ACC112 (cell line): ENCODE measurements around the gene ARNT2.

Source experiments
- H2AFZ ChIP-seq: fragments of 200-600 bp; sonication (generic); one replicate; pipeline ENCODE4 v1.6.0; 2017; ENCODE audit warnings: antibody characterized with exemption, low read length; ENCODE audit not compliant: unreplicated experiment
- H3K27ac ChIP-seq: fragments of 200-600 bp; sonication (generic); 2 replicates; pipeline ENCODE4 v1.5.1; 2014; ENCODE audit warnings: low read depth, mild to moderate bottlenecking, antibody characterized with exemption, low read length, moderate library complexity
- H3K27me3 ChIP-seq: fragments of 200-600 bp; sonication (generic); 2 replicates; pipeline ENCODE4 v1.6.1; 2014; ENCODE audit warnings: mild to moderate bottlenecking, antibody characterized with exemption, low read length, moderate library complexity, mixed read lengths; ENCODE audit not compliant: insufficient read depth
- H3K36me3 ChIP-seq: fragments of 200-600 bp; sonication (generic); 2 replicates; pipeline ENCODE4 v1.6.1; 2016; ENCODE audit warnings: mild to moderate bottlenecking, antibody characterized with exemption, low read length, moderate library complexity, mixed read lengths; ENCODE audit not compliant: insufficient read depth
- H3K4me1 ChIP-seq: fragments of 200-600 bp; sonication (generic); one replicate; pipeline ENCODE4 v1.6.1; 2016; ENCODE audit warnings: low read length, mixed read lengths; ENCODE audit not compliant: insufficient read depth, unreplicated experiment, control insufficient read depth
- H3K4me3 ChIP-seq: fragments of 200-600 bp; sonication (generic); 2 replicates; pipeline ENCODE4 v1.5.1; 2014; ENCODE audit warnings: mild to moderate bottlenecking, low read depth, low read length
- H3K79me2 ChIP-seq: fragments of 200-600 bp; sonication (generic); one replicate; pipeline ENCODE4 v1.6.0; 2016; ENCODE audit warnings: low read length; ENCODE audit not compliant: control insufficient read depth, unreplicated experiment, insufficient read depth

The ARNT2 gene

DNA sequence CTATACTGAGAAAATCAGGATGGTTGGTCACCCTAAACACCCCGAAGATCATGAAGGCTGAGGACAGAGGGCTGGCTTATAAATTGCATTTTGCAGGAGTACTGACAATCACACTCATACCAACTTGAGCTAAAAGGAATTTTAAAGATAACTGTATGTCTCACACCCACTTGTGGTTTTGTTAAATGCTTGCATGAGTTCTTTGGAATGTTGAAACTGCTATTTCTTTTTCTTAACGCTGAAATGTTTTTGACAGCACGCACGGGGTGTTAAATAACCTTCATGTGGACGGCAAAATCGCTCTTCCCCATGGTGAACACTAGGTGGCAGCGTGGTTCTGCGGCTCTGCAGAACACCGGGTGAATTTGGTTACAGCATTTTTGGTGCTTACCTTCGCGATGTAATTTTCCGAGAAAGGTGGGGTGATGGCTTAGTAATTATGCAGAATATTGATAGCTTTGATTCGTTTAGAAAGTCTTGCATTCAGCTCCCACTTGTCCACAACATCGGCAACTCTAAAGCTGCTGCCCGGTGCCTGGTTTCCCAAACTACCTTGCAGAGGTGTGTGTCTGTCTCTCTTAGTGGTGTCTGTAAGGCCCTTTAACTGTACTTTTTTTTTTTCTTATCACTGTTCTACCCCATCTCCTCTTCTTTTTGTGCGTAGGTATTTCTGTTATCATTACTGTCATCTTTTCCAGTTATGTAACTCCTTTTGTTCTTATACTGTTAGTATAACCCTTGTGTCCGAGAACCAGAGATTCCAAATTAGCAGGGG lies 51.7 kb downstream of the ARNT2 start:
- Histone ChIP-seq H3K4me3 (peak overlapping the region; percentile 38), H3K27me3 (0 out of 2 replicates have a peak, but pooled peaks cover 3% of the 10 kb centered on the region), H3K36me3 (no peaks in the 10 kb centered on the region), H2AFZ (peak overlapping the region; percentile 42), H3K27ac (peak overlapping the region; percentile 31; the same call in 1 of the 2 replicates), H3K4me1 (peaks cover 20% of the 10 kb centered on the region), H3K79me2 (no peaks in the 10 kb centered on the region)

DNA sequence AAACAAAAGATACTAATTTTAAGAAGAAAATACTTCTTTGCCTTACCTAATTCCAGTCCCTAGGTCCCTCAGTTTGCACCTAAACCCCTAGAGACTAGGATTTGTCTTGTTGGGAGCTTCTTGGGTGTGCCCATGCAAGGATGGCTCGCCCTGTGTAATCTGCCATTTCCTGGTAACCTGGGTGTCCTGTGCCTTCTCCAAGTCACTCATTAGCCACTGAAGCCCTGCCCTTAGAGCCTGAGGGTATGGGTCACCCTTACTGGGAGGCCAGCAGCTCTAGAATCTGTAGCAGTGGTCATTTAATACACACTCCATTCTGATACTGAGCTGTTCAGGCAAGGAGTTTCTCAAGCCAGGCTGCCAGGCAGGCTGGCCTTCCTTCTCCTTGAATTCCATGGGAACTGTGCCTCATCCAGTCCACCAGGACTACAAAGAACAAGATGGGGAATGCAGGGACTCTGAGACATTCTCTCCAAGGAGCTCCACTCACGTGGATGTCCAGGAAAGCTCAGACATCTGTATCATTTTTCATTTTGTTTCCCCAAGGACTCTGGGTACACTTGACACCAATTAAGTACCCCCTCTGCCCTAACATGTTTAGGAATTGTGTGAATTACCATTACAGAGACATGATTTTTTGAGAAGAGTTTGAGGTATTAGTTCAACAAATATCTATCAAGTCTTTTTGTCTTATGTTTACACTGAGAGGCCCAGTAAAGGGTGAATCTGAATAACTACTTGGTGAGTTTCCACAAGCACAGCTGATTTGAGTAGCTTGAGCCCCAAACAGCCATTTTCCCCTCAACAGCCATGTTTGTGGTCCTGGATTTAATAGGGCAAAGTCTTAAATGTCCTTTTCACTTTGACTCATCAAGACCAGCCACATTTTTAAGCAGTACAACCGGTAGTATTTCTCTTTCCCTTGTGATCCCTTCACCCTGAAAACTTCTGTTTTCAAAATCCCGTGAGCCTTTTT lies 52.6 kb downstream of the ARNT2 start:
- Histone ChIP-seq H3K4me1 (peaks cover 20% of the 10 kb centered on the region), H3K36me3 (no peaks in the 10 kb centered on the region), H3K27me3 (no peaks in the 10 kb centered on the region), H3K79me2 (no peaks in the 10 kb centered on the region), H3K27ac (no peak overlapping the region), H2AFZ (no peak overlapping the region), H3K4me3 (no peak overlapping the region)

DNA sequence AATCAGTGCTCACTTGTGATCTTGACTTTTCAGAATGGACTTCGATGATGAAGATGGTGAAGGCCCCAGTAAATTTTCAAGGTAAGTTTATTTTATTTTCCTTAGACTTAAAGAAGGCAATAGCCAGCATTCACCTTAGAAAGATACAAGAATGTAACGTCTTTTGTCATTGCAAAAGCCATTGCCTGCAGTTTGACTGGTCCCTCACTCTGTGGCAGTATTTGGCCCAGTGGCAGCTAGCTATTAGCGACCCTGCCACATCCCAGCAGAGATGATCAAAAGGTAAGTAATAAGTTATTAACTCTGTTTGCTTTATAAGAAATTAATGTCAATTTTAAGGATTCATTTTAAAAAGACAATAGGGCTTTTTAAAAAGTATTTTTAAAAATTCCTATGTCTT lies 53.7 kb downstream of the ARNT2 start:
- H3K36me3 ChIP-seq, result no peaks in the 10 kb centered on the region
- no peak overlapping the region for H3K27ac ChIP-seq
- no peaks in the 10 kb centered on the region for H3K79me2 ChIP-seq
- no peaks in the 10 kb centered on the region for H3K27me3 ChIP-seq
- peaks cover 20% of the 10 kb centered on the region for H3K4me1 ChIP-seq
- H3K4me3 ChIP-seq, result no peak overlapping the region
- no peak overlapping the region for H2AFZ ChIP-seq

DNA sequence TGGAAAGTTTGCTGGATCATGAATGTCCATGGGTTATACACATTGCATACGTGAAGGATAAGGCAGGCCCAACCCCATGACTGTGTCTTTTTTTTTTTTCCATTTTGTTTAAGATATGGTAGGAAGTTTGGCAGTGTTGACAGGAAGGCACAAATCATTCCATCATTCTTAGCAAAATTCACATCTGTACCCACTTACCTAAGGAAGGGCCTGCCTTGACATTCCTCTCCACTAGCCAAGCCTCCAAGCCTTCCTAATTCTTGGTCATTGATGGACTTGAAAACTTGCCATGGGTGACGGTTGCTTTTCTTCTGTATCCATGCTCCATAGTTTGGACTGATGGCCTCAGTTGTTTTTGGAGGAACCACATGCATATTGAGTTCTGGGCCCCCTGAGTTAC lies 54.4 kb downstream of the ARNT2 start:
- no peaks in the 10 kb centered on the region for H3K36me3 ChIP-seq
- H3K4me3 ChIP-seq, result no peak overlapping the region

DNA sequence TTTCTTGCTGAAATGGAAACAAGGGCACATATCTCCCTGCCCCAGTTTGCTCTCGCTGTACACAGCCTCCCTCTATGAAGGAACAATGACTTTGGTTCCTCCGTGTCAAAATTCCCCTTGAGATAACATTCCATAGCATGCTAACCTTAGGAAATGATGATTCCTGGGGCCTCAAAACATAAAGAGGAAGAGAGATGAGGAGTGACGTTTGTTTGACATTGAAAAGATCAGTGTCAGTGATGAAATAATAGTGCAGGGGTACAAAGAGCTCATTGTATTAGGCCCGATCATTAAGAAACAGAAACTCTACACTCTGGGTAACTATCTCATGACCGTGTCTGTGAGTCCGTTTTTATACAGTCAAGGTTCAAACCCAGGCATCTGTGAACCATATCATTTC lies 55.2 kb downstream of the ARNT2 start:
- H3K4me1 ChIP-seq, result peaks cover 20% of the 10 kb centered on the region
- no peak overlapping the region for H3K27ac ChIP-seq
- no peaks in the 10 kb centered on the region for H3K27me3 ChIP-seq

More for the DNA sequence above, 54.4 kb downstream of the ARNT2 start:
- H3K4me1 ChIP-seq, result peaks cover 20% of the 10 kb centered on the region
- H3K27ac ChIP-seq, result no peak overlapping the region
- H3K79me2 ChIP-seq, result no peaks in the 10 kb centered on the region
- no peaks in the 10 kb centered on the region for H3K27me3 ChIP-seq
- no peak overlapping the region for H2AFZ ChIP-seq

DNA sequence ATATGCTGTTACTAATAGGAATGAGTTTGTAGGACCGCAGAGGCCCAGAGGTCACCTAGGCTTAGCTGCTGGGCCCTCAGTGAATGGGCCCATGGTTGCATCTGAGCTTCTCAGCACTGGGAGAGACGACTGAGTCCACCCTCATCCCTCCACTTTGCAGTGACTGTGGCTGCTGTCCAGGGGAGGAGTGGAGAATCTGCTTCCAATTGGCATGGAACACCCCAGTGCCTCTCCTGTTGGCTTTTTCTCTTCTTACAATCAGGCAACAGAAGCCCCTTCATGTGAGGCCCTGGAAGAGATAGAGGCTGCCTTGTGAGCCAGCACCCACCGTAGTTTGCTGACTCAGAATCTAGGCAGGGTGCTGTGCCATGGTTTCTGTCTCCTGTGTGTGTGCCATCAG lies 55.6 kb downstream of the ARNT2 start:
- Histone ChIP-seq H3K4me1 (peaks cover 19% of the 10 kb centered on the region), H2AFZ (no peak overlapping the region), H3K36me3 (no peaks in the 10 kb centered on the region), H3K4me3 (no peak overlapping the region), H3K27me3 (no peaks in the 10 kb centered on the region), H3K79me2 (no peaks in the 10 kb centered on the region), H3K27ac (no peak overlapping the region)

More for the DNA sequence above, 55.2 kb downstream of the ARNT2 start:
- Histone ChIP-seq H3K36me3 (no peaks in the 10 kb centered on the region), H3K79me2 (no peaks in the 10 kb centered on the region), H2AFZ (no peak overlapping the region), H3K4me3 (no peak overlapping the region)

DNA sequence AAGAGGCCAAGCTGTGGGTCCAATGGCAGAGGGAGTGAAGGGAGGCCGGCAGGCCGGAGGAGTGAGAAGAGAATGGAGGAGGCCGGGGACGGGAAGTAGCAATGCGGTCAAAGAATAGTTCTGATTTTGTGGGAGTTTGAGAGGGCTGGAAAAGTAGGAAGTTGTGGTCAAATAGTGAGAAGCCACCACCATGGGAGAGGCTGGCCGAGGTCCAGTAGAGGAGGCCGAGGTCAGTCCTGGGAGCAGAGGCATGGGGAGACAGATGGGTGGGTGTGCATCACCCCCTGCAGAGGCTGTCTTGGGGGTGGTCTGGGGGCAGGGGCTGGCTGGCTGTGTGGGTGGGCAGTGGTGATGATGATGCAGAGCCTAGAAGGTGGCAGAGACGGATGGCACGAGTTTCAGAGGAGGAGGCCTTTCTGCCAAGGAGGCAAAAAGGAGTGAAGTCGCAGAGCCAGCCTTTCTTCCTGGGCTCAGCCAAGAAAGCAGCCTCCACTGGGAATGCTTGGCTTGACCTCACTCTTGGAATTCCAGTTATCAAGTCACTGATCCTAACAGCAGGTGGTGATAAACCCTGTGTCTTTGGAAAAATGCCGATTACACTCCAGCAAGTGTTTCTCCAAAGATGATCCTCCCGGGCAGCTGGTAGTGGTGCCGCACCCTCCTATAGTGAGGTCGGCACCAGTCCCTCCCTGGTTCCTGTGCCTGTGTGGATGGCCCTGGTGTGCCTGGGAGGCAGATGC lies 57.3 kb downstream of the ARNT2 start:
- peaks cover 12% of the 10 kb centered on the region for H3K4me1 ChIP-seq
- no peak overlapping the region for H2AFZ ChIP-seq
- H3K27ac ChIP-seq, result no peak overlapping the region
- H3K27me3 ChIP-seq, result no peaks in the 10 kb centered on the region
- no peak overlapping the region for H3K4me3 ChIP-seq
- H3K79me2 ChIP-seq, result no peaks in the 10 kb centered on the region
- no peaks in the 10 kb centered on the region for H3K36me3 ChIP-seq

DNA sequence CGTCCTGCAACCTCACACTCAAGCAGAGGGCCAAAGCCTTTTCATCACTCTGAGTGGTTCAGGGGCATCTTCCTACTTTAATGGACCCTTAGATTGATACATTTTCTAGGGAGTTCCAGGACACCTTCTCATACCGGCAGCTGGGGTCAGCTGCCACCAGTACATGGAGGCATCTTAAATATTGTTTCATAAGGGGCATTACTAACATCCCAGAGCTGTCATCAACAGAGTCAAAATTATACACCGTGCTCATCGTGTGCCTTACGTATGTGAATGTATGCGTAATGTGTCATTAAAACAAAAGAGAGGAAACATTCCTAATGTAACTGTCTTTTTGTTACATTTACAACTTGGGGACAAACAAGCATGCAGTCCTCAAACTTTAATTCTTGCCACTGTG lies 57.9 kb downstream of the ARNT2 start:
- Histone ChIP-seq H2AFZ (no peak overlapping the region), H3K27ac (no peak overlapping the region), H3K27me3 (no peaks in the 10 kb centered on the region), H3K4me3 (no peak overlapping the region), H3K79me2 (no peaks in the 10 kb centered on the region), H3K4me1 (peaks cover 6% of the 10 kb centered on the region), H3K36me3 (no peaks in the 10 kb centered on the region)

DNA sequence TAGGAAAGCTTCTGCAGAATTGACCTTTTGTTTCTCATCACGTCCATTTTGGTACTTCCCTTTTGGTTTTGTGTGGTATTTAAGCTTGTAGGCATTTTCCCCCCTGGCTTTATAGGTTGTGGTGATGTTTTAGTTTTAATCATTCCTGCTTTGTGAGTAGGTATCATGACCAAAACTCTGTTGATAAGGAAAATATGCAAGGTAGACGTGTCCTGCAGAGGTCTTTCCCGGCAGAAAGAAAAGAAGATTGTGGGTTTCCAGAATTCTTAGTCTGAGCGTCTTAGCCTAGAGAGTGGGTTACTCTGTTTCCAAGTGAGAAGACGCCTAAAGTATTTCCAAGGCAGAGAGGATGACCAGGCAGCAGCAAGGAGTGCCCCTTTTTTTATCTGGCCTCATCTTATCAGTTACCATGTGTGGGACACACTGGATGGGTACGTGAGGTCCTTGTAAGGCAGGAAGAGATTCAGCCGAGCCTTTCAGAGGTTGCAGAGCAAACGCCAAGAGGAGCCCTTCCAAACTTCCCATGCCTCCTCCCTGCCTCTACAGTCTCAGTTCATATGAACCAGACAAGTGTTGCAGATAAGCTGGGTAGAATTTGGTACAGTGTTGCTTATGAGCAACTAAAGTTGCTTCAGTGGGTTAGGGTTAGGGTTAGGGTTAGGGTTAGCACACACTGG lies 58.8 kb downstream of the ARNT2 start:
- Histone ChIP-seq H3K27ac (no peak overlapping the region), H3K4me3 (no peak overlapping the region)

More for the DNA sequence above, 58.8 kb downstream of the ARNT2 start:
- Histone ChIP-seq H3K4me1 (peaks cover 4% of the 10 kb centered on the region), H3K36me3 (no peaks in the 10 kb centered on the region), H2AFZ (no peak overlapping the region), H3K79me2 (no peaks in the 10 kb centered on the region), H3K27me3 (no peaks in the 10 kb centered on the region)
